ENCODE measurements around the gene CHSY1. TPM values are rescaled to one million over a fixed set of nuclear protein-coding genes. Genes with fewer than 3 reads are reported as not detected.

CHSY1 gene
- total RNA-seq, 1 donor from 2014 or later = 28.0 TPM

- H3K9me3 ChIP-seq = no peaks in the 10 kb centered on the region
- peak overlapping the region in 1 of 2 donors; percentile 16 for H3K4me3 ChIP-seq
- peaks cover 14% of the 10 kb centered on the region for H3K4me1 ChIP-seq
- peaks cover 4 to 31% of the 10 kb centered on the region in 2 donors for H3K36me3 ChIP-seq
- intact Hi-C loops (cut with DNase I) = no loop called here
- H3K27me3 ChIP-seq = no peaks in the 10 kb centered on the region
- H3K27ac ChIP-seq = peak overlapping the region; percentile 62
- DNase-seq (ENCODE audit: extremely low spot score in 2 of 2) = no peak
- TF ChIP-seq POLR2AphosphoS5 (IDR thresholded peaks at IDR 0.05; ENCODE audit: insufficient read depth in 1 of 2, low read depth in 1 of 2) (peak in 1 of 2 donors; percentile 70), POLR2A (IDR thresholded peaks at IDR 0.05) (no peak), CTCF (IDR thresholded peaks at IDR 0.05) (no peak)
Observed at GRCh38 chr15:101267320-101268104, 15.7 kb upstream of the CHSY1 start.

- Histone ChIP-seq H3K27me3 (no peaks in the 10 kb centered on the region), H3K4me1 (peaks cover 14% of the 10 kb centered on the region), H3K36me3 (peaks cover 4 to 25% of the 10 kb centered on the region in 2 donors), H3K4me3 (no peak overlapping the region), H3K9me3 (no peaks in the 10 kb centered on the region), H3K27ac (peak overlapping the region; percentile 62)
- TF ChIP-seq CTCF (IDR thresholded peaks at IDR 0.05) = no peak
- TF ChIP-seq POLR2AphosphoS5 (IDR thresholded peaks at IDR 0.05; ENCODE audit: insufficient read depth in 1 of 2, low read depth in 1 of 2) = no peak
- TF ChIP-seq POLR2A (IDR thresholded peaks at IDR 0.05) = no peak
- intact Hi-C loops (cut with DNase I) = no loop called here
- no peak for DNase-seq (ENCODE audit: extremely low spot score in 2 of 2)
Observed at GRCh38 chr15:101266787-101267186, 14.9 kb upstream of the CHSY1 start.

- H3K27ac ChIP-seq = no peak overlapping the region
- H3K36me3 ChIP-seq = peaks cover 0 to 17% of the 10 kb centered on the region in 2 donors
- intact Hi-C loops (cut with DNase I) = no loop called here
- no peak overlapping the region for H3K4me3 ChIP-seq
- no peaks in the 10 kb centered on the region for H3K9me3 ChIP-seq
- TF ChIP-seq POLR2A (IDR thresholded peaks at IDR 0.05) (no peak), CTCF (IDR thresholded peaks at IDR 0.05) (no peak), POLR2AphosphoS5 (IDR thresholded peaks at IDR 0.05; ENCODE audit: insufficient read depth in 1 of 2, low read depth in 1 of 2) (no peak)
- no peaks in the 10 kb centered on the region for H3K27me3 ChIP-seq
- peaks cover 14% of the 10 kb centered on the region for H3K4me1 ChIP-seq
- DNase-seq (ENCODE audit: extremely low spot score in 2 of 2) = no peak
Observed at GRCh38 chr15:101266034-101266433, 14.2 kb upstream of the CHSY1 start.

GRCh38 chr15:101264911-101265641 lies 13.2 kb upstream of the CHSY1 start:
- Histone ChIP-seq H3K36me3 (peaks cover 0 to 7% of the 10 kb centered on the region in 2 donors), H3K4me3 (no peak overlapping the region), H3K9me3 (no peaks in the 10 kb centered on the region), H3K4me1 (peaks cover 14% of the 10 kb centered on the region), H3K27ac (no peak overlapping the region), H3K27me3 (no peaks in the 10 kb centered on the region)
- TF ChIP-seq POLR2AphosphoS5 (IDR thresholded peaks at IDR 0.05; ENCODE audit: insufficient read depth in 1 of 2, low read depth in 1 of 2) = no peak
- no peak for TF ChIP-seq POLR2A (IDR thresholded peaks at IDR 0.05)
- TF ChIP-seq CTCF (IDR thresholded peaks at IDR 0.05) = no peak
- intact Hi-C loops (cut with DNase I) = no loop called here
- no peak for DNase-seq (ENCODE audit: extremely low spot score in 2 of 2)
